ENCODE measurements around the gene KANK3.
"Not testable (repeated sequence)": the region's sequence is repeated elsewhere in the genome, so short reads cannot be mapped to it uniquely, and the experiment has no call there.

The KANK3 gene

DNA sequence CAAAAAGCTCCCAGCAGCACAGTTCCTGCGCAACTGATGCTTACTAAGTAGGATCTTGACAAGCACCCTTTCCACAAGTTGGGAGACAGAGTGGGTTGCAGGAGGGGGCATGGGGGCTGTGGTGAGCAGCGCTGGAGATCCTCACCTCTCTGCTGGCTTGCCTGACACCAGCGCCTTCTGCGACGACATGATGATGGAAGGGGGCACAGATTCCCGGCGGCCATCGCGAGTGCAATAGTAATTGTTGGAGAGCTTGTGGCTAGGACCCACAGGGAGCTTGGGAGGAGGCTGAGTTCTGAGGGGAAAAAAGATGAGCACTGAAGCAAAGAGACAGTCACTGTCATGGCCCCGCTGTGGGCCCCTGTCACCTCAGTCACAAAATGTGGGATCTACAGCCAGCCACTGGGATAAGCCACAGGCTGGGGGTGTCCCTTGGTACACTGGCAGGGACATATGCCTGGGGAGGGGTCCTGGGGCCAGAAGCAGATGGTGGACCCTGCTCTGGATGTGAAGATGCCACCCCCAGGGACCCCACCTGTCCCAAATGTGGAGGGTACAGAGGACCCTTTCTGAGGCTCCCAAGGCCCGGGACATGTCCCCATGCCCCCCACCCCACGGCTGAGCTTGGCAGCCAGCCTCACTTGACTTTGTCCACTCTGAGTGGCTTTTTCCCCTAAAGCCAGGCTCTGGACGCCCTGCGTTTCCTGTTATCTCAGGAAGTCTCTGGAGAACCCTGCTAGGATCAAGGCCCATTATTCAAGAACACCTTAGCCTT is 26.5 kb downstream of the KANK3 start:
- ATAC-seq (no peak), DNase-seq (no peak)

- DNase-seq, ATAC-seq: not testable (repeated sequence)
These were observed 28.0 kb downstream of the KANK3 start for GRCh38 chr19:8314981-8315640.

- DNase-seq (no peak), ATAC-seq (no peak)
These were observed 31.4 kb downstream of the KANK3 start for GRCh38 chr19:8311461-8312260.

- DNase-seq (no peak), ATAC-seq (no peak)
These were observed 32.6 kb downstream of the KANK3 start for GRCh38 chr19:8310342-8311055.

DNA sequence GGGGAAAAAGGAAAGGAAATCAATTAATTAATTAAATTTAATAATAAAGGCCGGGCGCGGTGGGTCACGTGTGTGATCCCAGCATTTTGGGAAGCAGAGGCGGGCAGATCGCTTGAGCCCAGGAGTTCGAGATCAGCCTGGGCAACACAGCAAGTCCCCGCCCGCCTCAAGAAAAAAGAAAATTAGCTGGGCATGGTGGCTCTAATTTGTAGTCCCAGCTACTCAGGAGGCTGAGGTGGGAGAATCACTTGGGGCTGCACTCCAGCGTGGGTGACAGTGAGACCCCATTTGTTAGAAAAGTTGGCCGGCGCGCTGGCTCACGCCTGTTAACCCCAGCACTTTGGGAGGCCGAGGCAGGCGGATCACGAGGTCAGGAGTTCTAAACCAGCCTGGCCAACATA is 34.2 kb downstream of the KANK3 start:
- peak; percentile 2 for DNase-seq
- no peak for ATAC-seq

DNA sequence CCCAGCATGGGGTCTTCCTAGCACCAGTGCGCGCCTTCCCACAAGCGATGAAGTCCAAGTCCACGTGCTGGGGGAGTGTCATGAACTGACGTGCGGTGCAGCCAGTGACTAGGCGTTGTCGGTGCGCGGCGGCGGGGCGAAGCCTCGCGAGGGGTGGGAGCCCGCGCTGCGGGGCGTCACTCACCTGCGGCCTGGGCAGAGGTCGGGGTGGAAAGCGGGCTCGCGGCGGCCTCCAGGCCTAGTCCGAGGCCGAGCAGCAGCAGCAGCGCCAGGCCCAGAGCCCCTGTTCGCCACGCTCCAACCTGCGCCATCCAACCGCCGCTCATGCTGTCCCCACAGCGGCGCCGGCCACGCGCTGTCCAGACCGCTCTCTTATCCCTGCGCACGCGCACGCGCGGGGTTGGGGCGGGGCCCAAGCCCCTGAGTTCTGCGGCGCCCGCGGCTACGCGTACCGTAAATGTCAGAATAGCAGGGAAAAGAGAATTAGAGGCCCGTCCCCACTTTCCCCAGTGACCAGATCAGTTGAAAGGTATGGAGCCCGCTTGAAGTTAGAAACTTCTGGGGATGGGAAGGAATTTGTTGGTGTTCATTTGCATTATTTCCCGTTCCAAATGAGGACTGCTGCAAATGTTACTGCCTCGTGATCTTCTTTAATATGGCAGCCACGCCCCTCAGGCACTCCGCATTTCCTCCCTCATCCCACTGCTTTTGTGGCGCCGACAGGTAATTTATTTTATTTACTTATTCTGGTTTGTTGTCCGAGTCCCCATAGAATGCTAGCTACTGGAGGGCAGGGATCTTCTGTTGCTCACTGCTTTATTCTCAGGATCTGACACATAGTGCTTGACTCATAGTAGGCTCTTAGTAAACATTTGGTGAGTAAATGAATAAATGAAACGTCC is 34.8 kb downstream of the KANK3 start, which contains the start of gene CD320:
TSS of gene CD320 (minus strand) at position 394 of the 902 bp plus-strand sequence. CDS start at position 326, 68 bp downstream.
- ATAC-seq (peak; percentile 91), DNase-seq (peak; percentile 91)

- no peak for DNase-seq
- ATAC-seq, result no peak
These were observed 35.6 kb downstream of the KANK3 start for GRCh38 chr19:8307400-8307964.

GRCh38 chr19:8306235-8307054 is 36.6 kb downstream of the KANK3 start:
- ATAC-seq (no peak), DNase-seq (peak; percentile 5)

GRCh38 chr19:8305798-8306197 is 37.3 kb downstream of the KANK3 start:
- ATAC-seq, result no peak
- DNase-seq, result peak; percentile 2

DNA sequence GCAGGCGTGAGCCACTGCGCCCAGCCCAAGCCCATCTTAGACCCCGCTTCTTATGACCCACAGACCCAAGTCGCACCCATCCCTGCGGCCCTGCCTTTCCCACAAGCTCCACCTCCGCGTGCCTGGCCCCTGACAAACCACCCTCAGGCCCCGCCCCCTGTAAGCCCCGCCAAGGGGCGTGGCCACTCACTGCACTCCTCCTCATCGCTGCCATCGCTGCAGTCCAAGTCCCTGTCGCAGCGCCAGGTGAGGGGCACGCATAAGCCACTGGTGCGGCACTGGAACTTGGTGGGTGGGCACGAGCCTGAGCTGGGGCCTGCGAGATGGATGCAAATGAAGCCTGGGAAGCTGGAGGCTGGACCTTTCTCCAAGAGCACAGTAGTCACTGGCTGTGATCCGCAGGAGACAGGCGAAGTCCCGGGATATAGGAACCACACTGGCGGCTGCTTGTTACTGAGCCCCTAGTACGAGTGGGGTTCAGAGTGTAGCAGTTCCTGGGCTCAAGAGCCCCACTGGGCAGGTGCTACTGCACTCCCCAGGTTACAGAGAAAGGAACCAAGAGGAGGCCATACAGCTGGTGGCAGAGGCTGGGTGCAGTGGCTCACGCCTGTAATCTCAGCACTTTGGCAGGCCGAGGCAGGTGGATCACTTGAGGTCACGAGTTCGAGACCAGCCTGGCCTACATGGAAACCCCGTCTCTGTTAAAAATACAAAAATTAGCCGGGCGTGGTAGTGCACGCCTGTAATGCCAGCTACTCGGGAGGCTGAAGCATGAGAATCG is 38.0 kb downstream of the KANK3 start:
- ATAC-seq (no peak), DNase-seq (peak; percentile 64)

GRCh38 chr19:8302734-8303133 is 40.3 kb downstream of the KANK3 start:
- no peak for DNase-seq
- no peak for ATAC-seq

- ATAC-seq (no peak), DNase-seq (no peak)
These were observed 40.7 kb downstream of the KANK3 start for GRCh38 chr19:8302357-8302691.

DNA sequence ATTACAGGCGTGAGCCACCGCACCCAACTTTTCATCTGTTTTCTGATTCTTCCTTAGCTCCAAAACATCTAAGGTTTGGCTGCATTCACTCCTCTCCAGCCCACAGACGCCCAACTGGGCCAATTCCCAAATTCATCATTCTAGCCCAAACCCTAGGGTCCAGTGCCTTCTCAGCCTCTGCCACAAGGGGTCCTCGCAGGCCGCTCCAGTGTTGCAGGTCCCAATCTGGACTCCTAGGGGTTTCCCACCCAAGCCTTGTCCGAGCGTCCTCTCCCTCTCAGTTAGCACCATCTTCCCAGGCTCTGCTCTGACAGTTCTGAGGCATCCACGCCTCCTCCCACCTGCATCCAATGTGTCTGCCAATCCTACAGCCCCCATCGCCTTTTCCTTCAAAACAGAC is 51.7 kb downstream of the KANK3 start:
- peak; percentile 43 for ATAC-seq
- not testable (repeated sequence) for DNase-seq

DNA sequence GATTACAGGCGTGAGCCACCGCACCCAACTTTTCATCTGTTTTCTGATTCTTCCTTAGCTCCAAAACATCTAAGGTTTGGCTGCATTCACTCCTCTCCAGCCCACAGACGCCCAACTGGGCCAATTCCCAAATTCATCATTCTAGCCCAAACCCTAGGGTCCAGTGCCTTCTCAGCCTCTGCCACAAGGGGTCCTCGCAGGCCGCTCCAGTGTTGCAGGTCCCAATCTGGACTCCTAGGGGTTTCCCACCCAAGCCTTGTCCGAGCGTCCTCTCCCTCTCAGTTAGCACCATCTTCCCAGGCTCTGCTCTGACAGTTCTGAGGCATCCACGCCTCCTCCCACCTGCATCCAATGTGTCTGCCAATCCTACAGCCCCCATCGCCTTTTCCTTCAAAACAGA is 66.6 kb downstream of the KANK3 start:
- not testable (repeated sequence) for DNase-seq, ATAC-seq

All from stimulated activated naive CD8-positive, alpha-beta T cell treated with anti-CD3 and anti-CD28 coated beads, Interleukin-15, Interleukin-2, amounts not matched to agents 100 U/mL and 50 U/mL, for 24 hours (primary cell).